HL-60 (cell line): ENCODE measurements around the gene CTSH.

ENCODE experiments used
- CTCF ChIP-seq: IDR thresholded peaks from one replicate; pipeline ENCODE4 v1.5.1; 2011; ENCODE audit warnings: low read length, control low read depth, inconsistent platforms; ENCODE audit not compliant: insufficient read depth
- GABPA ChIP-seq: IDR thresholded peaks from 2 replicates; pipeline ENCODE4 v1.6.1; 2012; ENCODE audit warnings: low read depth
- POLR2AphosphoS5 ChIP-seq: IDR thresholded peaks from 2 replicates; pipeline ENCODE4 v1.6.1; 2012; ENCODE audit warnings: low read depth
- TF ChIP-seq, protein P1 (sequence below): IDR thresholded peaks from 2 replicates; pipeline ENCODE4 v1.6.1; 2012; ENCODE audit warnings: low read depth; ENCODE audit not compliant: insufficient replicate concordance

DNA sequence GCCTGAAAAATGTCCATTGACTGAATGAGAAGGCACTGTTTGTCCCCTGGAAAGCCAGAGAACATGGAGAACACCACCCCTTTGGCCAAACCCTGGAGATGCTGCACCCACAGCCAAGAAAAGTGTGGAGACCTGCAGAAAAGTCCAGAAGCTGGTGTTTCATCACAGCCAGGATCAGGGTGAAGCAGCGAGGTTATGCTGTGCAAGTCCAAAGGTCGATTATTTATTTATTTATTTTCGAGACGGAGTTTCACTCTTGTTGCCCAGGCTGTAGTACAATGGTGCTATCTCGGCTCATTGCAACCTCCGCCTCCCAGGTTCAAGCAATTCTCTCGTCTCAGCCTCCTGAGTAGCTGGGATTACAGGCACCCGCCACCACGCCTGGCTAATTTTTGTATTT lies 5.5 kb upstream of the CTSH start:
- TF ChIP-seq CTCF (no peak), POLR2AphosphoS5 (no peak), GABPA (no peak)
- TF ChIP-seq, protein P1, sequence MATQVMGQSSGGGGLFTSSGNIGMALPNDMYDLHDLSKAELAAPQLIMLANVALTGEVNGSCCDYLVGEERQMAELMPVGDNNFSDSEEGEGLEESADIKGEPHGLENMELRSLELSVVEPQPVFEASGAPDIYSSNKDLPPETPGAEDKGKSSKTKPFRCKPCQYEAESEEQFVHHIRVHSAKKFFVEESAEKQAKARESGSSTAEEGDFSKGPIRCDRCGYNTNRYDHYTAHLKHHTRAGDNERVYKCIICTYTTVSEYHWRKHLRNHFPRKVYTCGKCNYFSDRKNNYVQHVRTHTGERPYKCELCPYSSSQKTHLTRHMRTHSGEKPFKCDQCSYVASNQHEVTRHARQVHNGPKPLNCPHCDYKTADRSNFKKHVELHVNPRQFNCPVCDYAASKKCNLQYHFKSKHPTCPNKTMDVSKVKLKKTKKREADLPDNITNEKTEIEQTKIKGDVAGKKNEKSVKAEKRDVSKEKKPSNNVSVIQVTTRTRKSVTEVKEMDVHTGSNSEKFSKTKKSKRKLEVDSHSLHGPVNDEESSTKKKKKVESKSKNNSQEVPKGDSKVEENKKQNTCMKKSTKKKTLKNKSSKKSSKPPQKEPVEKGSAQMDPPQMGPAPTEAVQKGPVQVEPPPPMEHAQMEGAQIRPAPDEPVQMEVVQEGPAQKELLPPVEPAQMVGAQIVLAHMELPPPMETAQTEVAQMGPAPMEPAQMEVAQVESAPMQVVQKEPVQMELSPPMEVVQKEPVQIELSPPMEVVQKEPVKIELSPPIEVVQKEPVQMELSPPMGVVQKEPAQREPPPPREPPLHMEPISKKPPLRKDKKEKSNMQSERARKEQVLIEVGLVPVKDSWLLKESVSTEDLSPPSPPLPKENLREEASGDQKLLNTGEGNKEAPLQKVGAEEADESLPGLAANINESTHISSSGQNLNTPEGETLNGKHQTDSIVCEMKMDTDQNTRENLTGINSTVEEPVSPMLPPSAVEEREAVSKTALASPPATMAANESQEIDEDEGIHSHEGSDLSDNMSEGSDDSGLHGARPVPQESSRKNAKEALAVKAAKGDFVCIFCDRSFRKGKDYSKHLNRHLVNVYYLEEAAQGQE = no peak
